HG02798 (cell line): ENCODE results near the gene RAB11FIP2.

Experiments used
- ATAC-seq: cut with Tn5 transposase; IDR thresholded peaks from one replicate; pipeline ENCODE4 v1.9.1; 2021; ENCODE audit warnings: mild to moderate bottlenecking; ENCODE audit not compliant: unreplicated experiment, poor library complexity

The RAB11FIP2 gene

GRCh38 chr10:118035354-118036005 is 11.3 kb downstream of the RAB11FIP2 start:
- no peak for ATAC-seq

GRCh38 chr10:118034791-118035261 is 11.9 kb downstream of the RAB11FIP2 start:
- no peak for ATAC-seq

- no peak for ATAC-seq
Observed at GRCh38 chr10:118033905-118034304, 12.8 kb downstream of the RAB11FIP2 start.

GRCh38 chr10:118032564-118032963 is 14.2 kb downstream of the RAB11FIP2 start:
- no peak for ATAC-seq

- ATAC-seq = no peak
Observed at GRCh38 chr10:118031351-118032075, 15.2 kb downstream of the RAB11FIP2 start.

GRCh38 chr10:118028619-118029018 is 18.1 kb downstream of the RAB11FIP2 start:
- ATAC-seq = peak; percentile 100

- ATAC-seq = no peak
Observed at GRCh38 chr10:118027397-118027796, 19.3 kb downstream of the RAB11FIP2 start.

- no peak for ATAC-seq
Observed at GRCh38 chr10:118026936-118027335, 19.8 kb downstream of the RAB11FIP2 start.

GRCh38 chr10:118020365-118020764 is 26.4 kb downstream of the RAB11FIP2 start:
- no peak for ATAC-seq

- ATAC-seq = no peak
Observed at GRCh38 chr10:118017850-118018249, 28.9 kb downstream of the RAB11FIP2 start.

GRCh38 chr10:118017071-118017740 is 29.5 kb downstream of the RAB11FIP2 start:
- ATAC-seq = no peak

GRCh38 chr10:118012952-118013525 is 33.7 kb downstream of the RAB11FIP2 start:
- ATAC-seq = no peak

- ATAC-seq = no peak
Observed at GRCh38 chr10:118007773-118008172, 39.0 kb downstream of the RAB11FIP2 start.

- ATAC-seq = no peak
Observed at GRCh38 chr10:118003126-118003525, 43.6 kb downstream of the RAB11FIP2 start.

GRCh38 chr10:118002581-118002980 is 44.2 kb downstream of the RAB11FIP2 start:
- no peak for ATAC-seq

- ATAC-seq = no peak
Observed at GRCh38 chr10:117997673-117998072, 49.1 kb downstream of the RAB11FIP2 start.

GRCh38 chr10:117996709-117997108 is 50.0 kb downstream of the RAB11FIP2 start:
- ATAC-seq = no peak

- no peak for ATAC-seq
Observed at GRCh38 chr10:117994771-117995170, 52.0 kb downstream of the RAB11FIP2 start.

GRCh38 chr10:117993166-117993565 is 53.6 kb downstream of the RAB11FIP2 start:
- no peak for ATAC-seq

GRCh38 chr10:117991701-117992100 is 55.0 kb downstream of the RAB11FIP2 start:
- no peak for ATAC-seq

- ATAC-seq = no peak
Observed at GRCh38 chr10:117989962-117990361, 56.8 kb downstream of the RAB11FIP2 start.
